Spleen (tissue), 11 donors: ENCODE measurements around the gene CD47. TPM values are rescaled to one million over a fixed set of nuclear protein-coding genes. Genes with fewer than 3 reads are reported as not detected.

Source experiments
- DNase-seq: peaks from one replicate; pipeline ENCODE4 v3.0.0-alpha.2; 2020
- H3K27ac ChIP-seq, 8 donors: fragments of 200-600 bp; sonication (generic) in 7 of 8; 1 replicate in 4 of 8; 2 replicates in 4 of 8; pipeline versions ENCODE4 v1.5.0 to v1.8.0; 2016 to 2021; ENCODE audit warnings: inconsistent platforms in 4 of 8, mild to moderate bottlenecking in 4 of 8, moderate library complexity in 1 of 8
- H3K27me3 ChIP-seq, 7 donors: fragments of 200-600 bp; sonication (generic) in 6 of 7; replicated peaks in 1 of 7; 1 replicate in 4 of 7; 2 replicates in 3 of 7; pipeline versions ENCODE4 v1.5.0 to v1.8.0; 2016 to 2021; ENCODE audit warnings: inconsistent platforms in 3 of 7, mild to moderate bottlenecking in 1 of 7
- H3K36me3 ChIP-seq, 6 donors: fragments of 200-600 bp; sonication (generic) in 5 of 6; 1 replicate in 4 of 6; 2 replicates in 2 of 6; pipeline versions ENCODE4 v1.5.0 to v1.8.0; 2016 to 2021; ENCODE audit warnings: inconsistent platforms in 2 of 6
- H3K4me1 ChIP-seq, 6 donors: fragments of 200-600 bp; sonication (generic) in 5 of 6; 1 replicate in 3 of 6; 2 replicates in 3 of 6; pipeline versions ENCODE4 v1.5.0 to v1.8.0; 2016 to 2021; ENCODE audit warnings: inconsistent platforms in 3 of 6
- H3K4me3 ChIP-seq, 8 donors: fragments of 200-600 bp; sonication (generic) in 7 of 8; 1 replicate in 4 of 8; 2 replicates in 4 of 8; pipeline versions ENCODE4 v1.5.0 to v1.8.0; 2016 to 2021; ENCODE audit warnings: inconsistent platforms in 4 of 8, mild to moderate bottlenecking in 4 of 8, moderate library complexity in 2 of 8
- H3K9me3 ChIP-seq, 8 donors: fragments of 200-600 bp; sonication (generic) in 7 of 8; 1 replicate in 4 of 8; 2 replicates in 4 of 8; pipeline versions ENCODE4 v1.5.0 to v1.8.0; 2016 to 2021; ENCODE audit warnings: inconsistent platforms in 4 of 8
- CTCF ChIP-seq, 11 experiments: fragments of 200-600 bp in 7 of 11; fragments of 450-650 bp in 4 of 11; sonication (generic) in 4 of 11; IDR thresholded peaks in 8 of 11; conservative IDR thresholded peaks in 3 of 11; 1 replicate in 7 of 11; 2 replicates in 4 of 11; pipeline versions ENCODE4 v1.4.0 to v1.8.0; 2016 to 2021; ENCODE audit warnings: antibody characterized with exemption in 11 of 11, inconsistent platforms in 4 of 11, mild to moderate bottlenecking in 1 of 11
- POLR2A ChIP-seq, 3 donors: fragments of 450-650 bp; IDR thresholded peaks; one replicate each; pipeline ENCODE4 v1.5.1; 2017; ENCODE audit warnings: antibody characterized with exemption in 3 of 3, mild to moderate bottlenecking in 1 of 3
- POLR2AphosphoS5 ChIP-seq, 3 donors: sonication (generic); formaldehyde crosslinking; IDR thresholded peaks; one replicate each; pipeline ENCODE4 v1.5.1; 2017; ENCODE audit warnings: antibody characterized with exemption in 3 of 3
- WGBS, 5 donors: extraction: QIAGEN DNeasy Blood & Tissue Kit in 3 of 5; methylation state at CpG; one replicate each; pipeline versions ENCODE4 v1.1.5 to v1.1.7; 2013 to 2018; 5-methylcytosine and 5-hydroxymethylcytosine counted together
- intact Hi-C: fragments of 100-400 bp; cut with DNase I; formaldehyde crosslinking; loops from one replicate; pipeline ENCODE4 v1.15.0; 2023; ENCODE audit warnings: low total_unique reads
- polyA plus RNA-seq, 3 donors: library from polyadenylated mRNA; stranded (reverse); fragments of 200-250 nt; gene quantifications; one replicate each; pipeline ENCODE4 v1.2.1, GENCODE V29; 2013
- total RNA-seq, 7 donors: library from RNA; depleted of rRNA in 3 of 7; stranded (reverse); fragments of >200 nt in 3 of 7; fragmentation: NEBNext Ultra II Directional in 4 of 7; extraction: Animal tissue kit (Norgen Biotek cat#: 25700) in 4 of 7; gene quantifications; one replicate each; pipeline versions ENCODE4 v1.1.0 to v1.2.1, GENCODE V29; 2016 to 2021
- donor health status: healthy with polysubstance abuse.
- donor health status: DM: no; HTN: no; CAD: no; lungs with moderate emphysema.
- donor health status: DM: no; HTN: no; CAD: no.
- donor health status: Bipolar disorder and iron deficiency.
- donor health status: healthy.
- donor health status: DM: no; HTN: no; CAD: no.
- donor health status: DM: yes; HTN: yes; CAD: no.

Gene CD47
- total and polyA plus RNA-seq, 10 donors: 48.2 to 156 (median 125) TPM

DNA sequence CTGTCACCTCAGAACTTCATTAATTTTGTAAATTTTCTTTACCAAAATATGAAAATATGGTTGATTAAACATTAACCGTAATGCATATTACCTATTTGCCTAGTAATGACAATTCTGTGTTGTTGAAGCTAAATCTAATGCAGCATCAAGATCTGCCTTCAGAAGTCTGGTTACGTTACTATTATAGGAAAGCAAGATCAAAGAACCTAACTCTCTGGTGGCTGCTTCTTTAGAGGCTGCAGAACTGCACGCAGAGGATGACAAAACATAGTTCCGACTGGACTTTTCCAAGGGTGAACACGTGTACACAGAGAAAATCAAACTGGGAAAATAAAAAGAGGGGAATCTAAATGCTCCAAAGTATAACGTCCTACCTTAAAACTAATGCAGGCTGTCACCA lies 20.5 kb downstream of the CD47 start:
- 73 to 79% (median 76%) methylated on average over 6 of the region's 6 CpGs for WGBS, 5 donors
- intact Hi-C loops: no loop called here
- TF ChIP-seq CTCF (IDR thresholded peaks at IDR 0.05 in 8 of 11, conservative IDR thresholded peaks at IDR 0.05 in 3 of 11): no peak
- no peak for TF ChIP-seq POLR2A (IDR thresholded peaks at IDR 0.05)
- no peak for TF ChIP-seq POLR2AphosphoS5 (IDR thresholded peaks at IDR 0.05)

GRCh38 chr3:108067768-108068167 lies 23.1 kb downstream of the CD47 start:
- intact Hi-C loops: no loop called here
- peaks cover 0 to 84% (median 14%) of the 10 kb centered on the region in 6 donors for H3K4me1 ChIP-seq
- H3K36me3 ChIP-seq: peaks cover 0 to 79% (median 24%) of the 10 kb centered on the region in 6 donors
- H3K27me3 ChIP-seq: no peaks in the 10 kb centered on the region
- no peaks in the 10 kb centered on the region for H3K9me3 ChIP-seq
- H3K27ac ChIP-seq: peak overlapping the region in 1 of 8 donors; percentile 43
- TF ChIP-seq POLR2AphosphoS5 (IDR thresholded peaks at IDR 0.05): no peak
- TF ChIP-seq CTCF (IDR thresholded peaks at IDR 0.05 in 8 of 11, conservative IDR thresholded peaks at IDR 0.05 in 3 of 11): no peak
- no peak overlapping the region for H3K4me3 ChIP-seq
- no peak for DNase-seq
- WGBS, 5 donors: 60 to 77% (median 71%) methylated on average over 1 of the region's 1 CpG

More for the DNA sequence above, 20.5 kb downstream of the CD47 start:
- no peaks in the 10 kb centered on the region for H3K27me3 ChIP-seq
- H3K4me3 ChIP-seq: no peak overlapping the region
- DNase-seq: no peak
- no peak overlapping the region for H3K27ac ChIP-seq
- peaks cover 0 to 85% (median 8%) of the 10 kb centered on the region in 6 donors for H3K4me1 ChIP-seq
- no peaks in the 10 kb centered on the region for H3K9me3 ChIP-seq
- H3K36me3 ChIP-seq: peaks cover 0 to 88% (median 27%) of the 10 kb centered on the region in 6 donors

- DNase-seq: no peak
- TF ChIP-seq POLR2A (IDR thresholded peaks at IDR 0.05): no peak
- no peaks in the 10 kb centered on the region for H3K27me3 ChIP-seq
- H3K36me3 ChIP-seq: peaks cover 0 to 76% (median 26%) of the 10 kb centered on the region in 6 donors
- no peak overlapping the region for H3K27ac ChIP-seq
- no peaks in the 10 kb centered on the region for H3K9me3 ChIP-seq
- H3K4me3 ChIP-seq: no peak overlapping the region
- intact Hi-C loops: no loop called here
- H3K4me1 ChIP-seq: peaks cover 0 to 83% (median 23%) of the 10 kb centered on the region in 6 donors
Observed at GRCh38 chr3:108065096-108065495, 25.7 kb downstream of the CD47 start.

DNA sequence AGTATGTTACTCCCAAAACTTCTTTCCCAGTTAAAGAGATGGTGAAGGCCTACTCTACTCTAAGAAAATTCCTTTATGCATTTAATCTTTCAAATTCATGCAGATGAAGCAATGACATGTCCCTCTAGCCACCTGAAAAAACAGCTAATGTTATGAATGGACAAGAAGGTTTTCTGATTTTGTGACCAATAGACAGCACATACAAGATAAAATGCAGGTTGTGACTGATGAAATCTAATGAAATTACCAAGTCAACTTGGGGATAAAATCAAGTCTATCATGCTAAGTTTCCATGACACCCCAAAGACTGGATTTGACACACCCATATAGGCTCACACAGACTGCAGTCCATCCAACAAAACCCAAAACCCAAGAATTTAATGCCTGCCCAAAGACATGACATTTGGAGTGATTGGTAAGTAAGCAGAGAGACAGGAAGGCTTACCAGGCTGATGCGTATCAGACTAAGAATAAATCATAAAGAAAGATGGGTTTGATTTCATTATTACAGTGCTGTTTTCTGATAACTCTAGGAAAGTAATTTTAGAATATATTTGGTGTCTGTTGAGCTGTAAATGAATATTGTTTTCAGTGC lies 26.4 kb downstream of the CD47 start:
- peaks cover 0 to 77% (median 23%) of the 10 kb centered on the region in 6 donors for H3K4me1 ChIP-seq
- peaks cover 0 to 76% (median 25%) of the 10 kb centered on the region in 6 donors for H3K36me3 ChIP-seq
- no peak for TF ChIP-seq POLR2AphosphoS5 (IDR thresholded peaks at IDR 0.05)
- no peak overlapping the region for H3K4me3 ChIP-seq
- peak overlapping the region in 1 of 8 donors; percentile 19 for H3K27ac ChIP-seq
- WGBS, 5 donors: 82 to 90% (median 84%) methylated on average over 1 of the region's 1 CpG
- H3K9me3 ChIP-seq: no peaks in the 10 kb centered on the region
- no peak for DNase-seq
- H3K27me3 ChIP-seq: no peaks in the 10 kb centered on the region
- intact Hi-C loops: no loop called here

GRCh38 chr3:108062051-108062450 lies 28.8 kb downstream of the CD47 start:
- TF ChIP-seq CTCF (IDR thresholded peaks at IDR 0.05 in 8 of 11, conservative IDR thresholded peaks at IDR 0.05 in 3 of 11): no peak
- no peak for TF ChIP-seq POLR2A (IDR thresholded peaks at IDR 0.05)
- TF ChIP-seq POLR2AphosphoS5 (IDR thresholded peaks at IDR 0.05): no peak
- H3K27ac ChIP-seq: peak overlapping the region in 4 of 8 donors; percentile 3 to 31 (median 16)
- DNase-seq: no peak

More at GRCh38 chr3:108062051-108062450, 28.8 kb downstream of the CD47 start:
- Histone ChIP-seq H3K4me1 (peaks cover 0 to 66% (median 17%) of the 10 kb centered on the region in 6 donors), H3K4me3 (no peak overlapping the region), H3K36me3 (peaks cover 2 to 76% (median 29%) of the 10 kb centered on the region in 6 donors), H3K27me3 (no peaks in the 10 kb centered on the region), H3K9me3 (no peaks in the 10 kb centered on the region)
- WGBS, 5 donors: 30 to 68% (median 46%) methylated on average over 1 of the region's 1 CpG
- intact Hi-C loops: no loop called here
